ENCODE results near the gene SPDYE17. TPM values are rescaled to one million over a fixed set of nuclear protein-coding genes. Genes with fewer than 3 reads are reported as not detected.

Gene SPDYE17
- not detected for total RNA-seq

GRCh38 chr7:77032261-77032660, at the start of gene SPDYE17:
Gene SPDYE17, minus strand, starts transcription at chr7:77032361. Its CDS starts 1,791 bp downstream, at chr7:77030570.

GRCh38 chr7:77062557-77062956, 30.4 kb upstream of the SPDYE17 start, which contains the start of gene SPDYE18:
Gene SPDYE18, minus strand, starts transcription at chr7:77062558. Its CDS starts 2,046 bp downstream, at chr7:77060512.

Other genes with a start within 250 kb of the SPDYE17 start
- gene SPDYE18, start 30.2 kb upstream of the SPDYE17 start, total RNA-seq = 2.6 TPM
- 27.0 TPM for gene CCDC146, start 90.3 kb upstream of the SPDYE17 start, total RNA-seq
- gene FGL2, start 167.5 kb upstream of the SPDYE17 start, total RNA-seq = 34.0 TPM

Measured in camera-type eye (tissue), 1 donor.